B cell (primary cell): Measurements from ENCODE around the gene ZBTB24. TPM values are rescaled to one million over a fixed set of nuclear protein-coding genes. Genes with fewer than 3 reads are reported as not detected.

Experiments used
- ATAC-seq: fragments of 200-7000 bp; cut with Tn5 transposase; one replicate; pipeline ENCODE4 v1.10.0; 2021; ENCODE audit warnings: low read depth, mild to moderate bottlenecking, moderate number of reproducible peaks, moderate library complexity
- CTCF ChIA-PET: fragments of 350-600 bp; sonication (Branson Sonifier 250); formaldehyde crosslinking; loops from one replicate; lab custom pipeline; 2021; ENCODE audit warnings: antibody characterized with exemption, inconsistent platforms; lab: Charles Lee
- POLR2A ChIA-PET: fragments of 350-600 bp; sonication (Branson Sonifier 250); formaldehyde crosslinking; loops from one replicate; lab custom pipeline; 2021; ENCODE audit warnings: antibody characterized with exemption; lab: Charles Lee
- DNase-seq: peaks from one replicate; pipeline ENCODE4 v3.0.0; 2013
- H2AFZ ChIP-seq: 2 replicates; pipeline ENCODE4 v1.6.1; 2012; ENCODE audit warnings: mild to moderate bottlenecking, low read depth, low read length; ENCODE audit not compliant: insufficient read depth, poor library complexity, severe bottlenecking
- H3K27ac ChIP-seq, 2 donors: 1 replicate in 1 of 2; 2 replicates in 1 of 2; pipeline ENCODE4 v1.5.1; 2012 to 2013; ENCODE audit warnings: low read length in 2 of 2, mild to moderate bottlenecking in 2 of 2, moderate library complexity in 1 of 2
- H3K27me3 ChIP-seq, 4 experiments: fragments of 200-600 bp in 1 of 4; sonication (generic) in 1 of 4; replicated peaks in 1 of 4; 1 replicate in 2 of 4; 2 replicates in 2 of 4; pipeline versions ENCODE4 v1.6.1 to v1.7.0; 2013 to 2016; ENCODE audit warnings: low read length in 3 of 4, mild to moderate bottlenecking in 2 of 4, mixed read lengths in 1 of 4, moderate library complexity in 1 of 4; ENCODE audit not compliant: insufficient read depth in 4 of 4, control insufficient read depth in 3 of 4; ENCODE audit errors: control extremely low read depth in 1 of 4
- H3K36me3 ChIP-seq, 2 experiments: replicated peaks in 1 of 2; 1 replicate in 1 of 2; 2 replicates in 1 of 2; pipeline versions ENCODE4 v1.6.1 to v1.7.1; 2013; ENCODE audit warnings: low read length in 1 of 2; ENCODE audit not compliant: insufficient read depth in 2 of 2, control insufficient read depth in 1 of 2; ENCODE audit errors: control extremely low read depth in 1 of 2, extremely low read depth in 1 of 2
- H3K4me1 ChIP-seq, 2 donors: fragments of 200-600 bp in 1 of 2; sonication (generic) in 1 of 2; 1 replicate in 1 of 2; 2 replicates in 1 of 2; pipeline versions ENCODE4 v1.5.1 to v1.6.1; 2013 to 2017; ENCODE audit warnings: low read length in 2 of 2; ENCODE audit not compliant: control insufficient read depth in 2 of 2, insufficient read depth in 2 of 2
- H3K4me2 ChIP-seq: replicated peaks from 2 replicates; pipeline ENCODE3; 2012; ENCODE audit warnings: mild to moderate bottlenecking, low read depth, low read length; ENCODE audit not compliant: poor library complexity, severe bottlenecking
- H3K4me3 ChIP-seq, 5 experiments: fragments of 200-600 bp in 1 of 5; sonication (generic) in 1 of 5; 1 replicate in 3 of 5; 2 replicates in 2 of 5; pipeline versions ENCODE4 v1.5.1 to v1.7.0; 2011 to 2016; ENCODE audit warnings: low read length in 4 of 5, mild to moderate bottlenecking in 4 of 5, low read depth in 2 of 5, control low read depth in 1 of 5, moderate library complexity in 1 of 5; ENCODE audit not compliant: insufficient read depth in 1 of 5; ENCODE audit errors: control extremely low read depth in 1 of 5, extremely low read depth in 1 of 5
- H3K79me2 ChIP-seq: fragments of 200-600 bp; sonication (generic); one replicate; pipeline ENCODE4 v1.6.0; 2016; ENCODE audit warnings: low read length; ENCODE audit not compliant: control insufficient read depth, insufficient read depth
- H3K9ac ChIP-seq: fragments of 200-600 bp; sonication (generic); 2 replicates; pipeline ENCODE4 v1.6.1; 2017; ENCODE audit warnings: mild to moderate bottlenecking, low read length, moderate library complexity
- H3K9me3 ChIP-seq, 3 donors: one replicate each; pipeline versions ENCODE4 v1.6.1 to v1.7.1; 2013; ENCODE audit warnings: low read length in 2 of 3; ENCODE audit not compliant: control insufficient read depth in 2 of 3, insufficient read depth in 1 of 3; ENCODE audit errors: control extremely low read depth in 1 of 3
- H4K20me1 ChIP-seq: 2 replicates; pipeline ENCODE4 v1.6.0; 2012; ENCODE audit warnings: mild to moderate bottlenecking, low read length; ENCODE audit not compliant: insufficient read depth, control insufficient read depth, poor library complexity, severe bottlenecking
- H3K27ac Mint-ChIP-seq: one replicate; pipeline ENCODE4 v1.8.0; 2021; ENCODE audit warnings: mixed read lengths
- H3K27me3 Mint-ChIP-seq: one replicate; pipeline ENCODE4 v1.8.0; 2021; ENCODE audit warnings: mixed read lengths
- H3K4me1 Mint-ChIP-seq: one replicate; pipeline ENCODE4 v1.8.0; 2021; ENCODE audit warnings: mixed read lengths
- H3K4me3 Mint-ChIP-seq: one replicate; pipeline ENCODE4 v1.8.0; 2021; ENCODE audit warnings: mixed read lengths
- H3K9me3 Mint-ChIP-seq: one replicate; pipeline ENCODE4 v1.8.0; 2022; ENCODE audit warnings: mixed read lengths; ENCODE audit not compliant: insufficient read depth
- EZH2 ChIP-seq: IDR thresholded peaks from 2 replicates; pipeline ENCODE4 v1.6.1; 2012; ENCODE audit warnings: borderline replicate concordance, low read depth, mild to moderate bottlenecking, moderate library complexity, low read length; ENCODE audit not compliant: insufficient read depth, poor library complexity, severe bottlenecking
- WGBS: methylation state at CpG from one replicate; pipeline ENCODE4 v1.1.5; 2013; ENCODE audit warnings: missing lambda C conversion rate; ENCODE audit not compliant: insufficient coverage; 5-methylcytosine and 5-hydroxymethylcytosine counted together
- intact Hi-C: fragments of 100-400 bp; cut with micrococcal nuclease; formaldehyde crosslinking; loops from one replicate; pipeline ENCODE4 v1.10.0; 2022
- polyA minus RNA-seq: library from RNA; depleted of rRNA, polyadenylated mRNA; stranded (reverse); fragments of >200 nt; gene quantifications from 2 replicates; pipeline ENCODE4 v1.2.3, GENCODE V29; 2012
- polyA plus RNA-seq: library from polyadenylated mRNA; depleted of rRNA; stranded (reverse); fragments of >200 nt; gene quantifications from 2 replicates; pipeline ENCODE4 v1.2.3, GENCODE V29; 2012
- total RNA-seq, 2 donors: library from RNA; stranded (reverse); fragments of 120-200 nt in 1 of 2; gene quantifications; 1 replicate in 1 of 2; 2 replicates in 1 of 2; pipeline versions ENCODE4 v1.2.3 to v1.2.4, GENCODE V29; 2013 to 2022
- TF ChIP-seq, protein P1 (sequence below): fragments of 200-600 bp; IDR thresholded peaks from one replicate; pipeline ENCODE4 v1.8.0; 2022; ENCODE audit warnings: antibody characterized with exemption, mild to moderate bottlenecking

ZBTB24 gene
- total RNA-seq (31.4 and 32.9 TPM in 2 replicates), polyA plus RNA-seq (10.6 and 12.5 TPM in 2 replicates), polyA minus RNA-seq (18.5 and 23.7 TPM in 2 replicates)
- total RNA-seq (2013) = 28.6 TPM

DNA sequence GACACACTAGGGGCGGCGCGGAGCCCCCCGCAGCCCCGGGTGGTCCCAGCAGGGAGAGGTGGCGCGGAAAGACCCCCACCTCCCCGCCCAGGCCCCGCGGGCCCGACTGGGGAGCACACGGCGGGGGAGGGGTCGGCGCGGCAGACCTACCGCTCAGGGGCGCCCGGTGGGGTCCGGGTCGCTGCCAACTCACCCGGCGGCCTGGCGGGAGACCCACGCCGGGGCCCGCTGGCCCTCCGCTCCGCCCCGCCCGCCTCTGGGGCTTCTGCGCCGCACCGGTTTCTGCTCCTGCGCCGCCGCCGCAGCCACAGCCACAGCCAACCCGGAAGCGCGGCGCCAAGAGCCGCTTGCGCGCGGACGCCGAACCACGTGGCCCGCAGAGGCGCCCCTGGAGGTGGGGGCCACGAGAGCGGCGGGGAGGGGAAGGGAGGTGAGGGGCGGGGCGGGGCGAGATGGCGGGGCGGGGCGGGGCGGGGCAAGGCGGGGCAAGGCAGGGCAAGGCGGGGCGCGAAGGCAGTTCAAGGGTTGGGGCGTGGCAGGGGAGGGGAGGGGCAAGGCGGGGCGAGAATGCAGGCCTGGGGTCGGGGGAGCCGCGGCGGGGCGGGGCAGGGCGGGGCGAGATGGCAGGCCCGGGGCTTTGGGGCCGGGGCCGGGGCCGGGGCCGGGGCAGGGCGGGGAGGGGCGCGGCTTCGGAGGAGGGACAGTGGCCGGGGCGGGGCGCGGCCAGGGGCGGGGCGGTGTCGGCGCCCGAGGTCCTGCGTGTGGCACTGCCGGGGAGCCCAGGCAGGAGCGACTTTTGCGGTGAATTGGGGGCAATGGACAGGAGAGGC, at the start of gene ZBTB24:
TSS of gene ZBTB24 (minus strand) at position 315 of the 830 bp plus-strand sequence. CDS start 1,193 bp downstream, outside the sequence.
- H3K79me2 ChIP-seq = peaks cover 48% of the 10 kb centered on the region
- WGBS = under 1% methylated on average over 65 of the region's 97 CpGs
- no peaks in the 10 kb centered on the region for H3K27me3 ChIP-seq
- TF ChIP-seq, protein P1, sequence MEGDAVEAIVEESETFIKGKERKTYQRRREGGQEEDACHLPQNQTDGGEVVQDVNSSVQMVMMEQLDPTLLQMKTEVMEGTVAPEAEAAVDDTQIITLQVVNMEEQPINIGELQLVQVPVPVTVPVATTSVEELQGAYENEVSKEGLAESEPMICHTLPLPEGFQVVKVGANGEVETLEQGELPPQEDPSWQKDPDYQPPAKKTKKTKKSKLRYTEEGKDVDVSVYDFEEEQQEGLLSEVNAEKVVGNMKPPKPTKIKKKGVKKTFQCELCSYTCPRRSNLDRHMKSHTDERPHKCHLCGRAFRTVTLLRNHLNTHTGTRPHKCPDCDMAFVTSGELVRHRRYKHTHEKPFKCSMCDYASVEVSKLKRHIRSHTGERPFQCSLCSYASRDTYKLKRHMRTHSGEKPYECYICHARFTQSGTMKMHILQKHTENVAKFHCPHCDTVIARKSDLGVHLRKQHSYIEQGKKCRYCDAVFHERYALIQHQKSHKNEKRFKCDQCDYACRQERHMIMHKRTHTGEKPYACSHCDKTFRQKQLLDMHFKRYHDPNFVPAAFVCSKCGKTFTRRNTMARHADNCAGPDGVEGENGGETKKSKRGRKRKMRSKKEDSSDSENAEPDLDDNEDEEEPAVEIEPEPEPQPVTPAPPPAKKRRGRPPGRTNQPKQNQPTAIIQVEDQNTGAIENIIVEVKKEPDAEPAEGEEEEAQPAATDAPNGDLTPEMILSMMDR = no peak
- TF ChIP-seq EZH2 = no peak
- H3K4me3 Mint-ChIP-seq = peak within 1 kb of the TSS; percentile 96
- ChIA-PET POLR2A (interaction anchor here (0.9 to 2.8 kb wide), 7 partner anchors 23 to 389 kb away, joined by 3 to 12 read pairs (median 4); partner anchors contain the start of genes CD164, MICAL1, SESN1 and SMPD2), CTCF (interaction anchor here (1.2 to 5.5 kb wide), 5 partner anchors 11 to 101 kb away, joined by 3 to 42 read pairs (median 6); partner anchors contain the start of genes CD164, MICAL1, PPIL6 and SMPD2)
- H3K4me1 Mint-ChIP-seq = peaks cover 50% of the 10 kb centered on the region
- no peaks in the 10 kb centered on the region for H4K20me1 ChIP-seq
- intact Hi-C loops = loop anchor here (1.0 to 10.0 kb wide), 7 partner anchors 28 to 1332 kb away; partner anchors contain the start of genes AK9, CDC40, CDK19 and CEP57L1
- H3K27me3 Mint-ChIP-seq = no peaks in the 10 kb centered on the region
- ATAC-seq = peak; percentile 83
- peak; percentile 93 for DNase-seq
- peaks cover 6 to 18% of the 10 kb centered on the region in 2 experiments for H3K36me3 ChIP-seq
- H3K9ac ChIP-seq = peak within 1 kb of the TSS; percentile 87
- peak within 1 kb of the TSS; percentile 91 for H3K4me2 ChIP-seq
- H3K4me1 ChIP-seq = peaks cover 40 to 57% of the 10 kb centered on the region in 2 donors
- peak within 1 kb of the TSS; percentile 89 for H3K27ac Mint-ChIP-seq
- H2AFZ ChIP-seq = peak within 1 kb of the TSS; percentile 78
- no peaks in the 10 kb centered on the region for H3K9me3 ChIP-seq
- H3K4me3 ChIP-seq = peak within 1 kb of the TSS; percentile 76 to 97 (median 94)
- no peaks in the 10 kb centered on the region for H3K9me3 Mint-ChIP-seq
- peak within 1 kb of the TSS; percentile 65 to 81 for H3K27ac ChIP-seq

DNA sequence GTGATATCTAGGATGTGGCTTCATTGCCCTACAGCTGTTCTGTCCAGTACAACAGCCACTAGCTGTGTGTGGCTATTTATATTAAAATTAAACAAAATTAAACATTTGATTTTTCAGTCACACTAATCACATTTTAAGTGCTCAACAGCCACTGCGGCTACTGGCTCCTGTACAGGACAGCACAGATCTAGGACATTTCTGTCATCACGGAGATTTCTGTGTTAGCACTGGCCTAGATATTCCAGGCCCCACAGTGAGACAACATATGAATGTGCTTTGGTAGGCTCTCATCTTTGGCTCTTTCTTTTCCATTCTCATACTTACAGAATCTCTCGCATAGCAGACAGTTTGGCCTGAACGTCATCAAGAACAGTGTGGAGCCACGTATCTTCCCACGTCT, 48.4 kb upstream of the ZBTB24 start:
- ChIA-PET POLR2A (no interaction called here), CTCF (interaction anchor here (1.0 kb wide), 1 partner anchor 174 kb away, joined by 3 read pairs; no protein-coding TSS in a partner anchor)
- H3K36me3 ChIP-seq = no peaks in the 10 kb centered on the region
- H3K79me2 ChIP-seq = no peaks in the 10 kb centered on the region
- intact Hi-C loops = no loop called here
- WGBS = 100% methylated on average over 2 of the region's 6 CpGs
- H3K4me1 ChIP-seq = peaks cover 0 to 3% of the 10 kb centered on the region in 2 donors
- no peak overlapping the region for H3K27ac ChIP-seq
- Mint-ChIP-seq H3K4me3 (no peak overlapping the region), H3K27me3 (no peaks in the 10 kb centered on the region), H3K9me3 (no peaks in the 10 kb centered on the region), H3K27ac (no peak overlapping the region), H3K4me1 (peaks cover 2% of the 10 kb centered on the region)
- H3K9me3 ChIP-seq = no peaks in the 10 kb centered on the region
- no peak overlapping the region for H3K9ac ChIP-seq
- no peaks in the 10 kb centered on the region for H3K27me3 ChIP-seq
- H3K4me2 ChIP-seq = no peak overlapping the region
- H2AFZ ChIP-seq = no peak overlapping the region
- no peak for TF ChIP-seq EZH2
- TF ChIP-seq, protein P1 = no peak
- ATAC-seq (no peak), DNase-seq (no peak)
- no peak overlapping the region for H3K4me3 ChIP-seq
- H4K20me1 ChIP-seq = no peaks in the 10 kb centered on the region
